Right lobe of liver (tissue), 4 donors: ENCODE data around the gene CYBC1.

Experiments
- CTCF ChIP-seq, 4 donors: fragments of 200-600 bp in 3 of 4; fragments of 450-650 bp in 1 of 4; IDR thresholded peaks; one replicate each; pipeline versions ENCODE4 v1.5.1 to v1.8.0; 2016 to 2022; ENCODE audit warnings: antibody characterized with exemption in 4 of 4, mild to moderate bottlenecking in 2 of 4
- POLR2A ChIP-seq: fragments of 450-650 bp; IDR thresholded peaks from one replicate; pipeline ENCODE4 v1.6.1; 2017; ENCODE audit warnings: antibody characterized with exemption, mild to moderate bottlenecking
- donor health status: DM: no; HTN: no; CAD: no.
- donor health status: DM: no; HTN: no; CAD: no.
- donor health status: DM: no; HTN: yes; CAD: no.

GRCh38 chr17:82479602-82480001 is 29.1 kb upstream of the CYBC1 start:
- TF ChIP-seq CTCF (IDR thresholded peaks at IDR 0.05) (no peak), POLR2A (no peak)
